T1000 (cell line): ENCODE data around the gene OR6C2.
"Not testable (repeated sequence)": the region's sequence is repeated elsewhere in the genome, so short reads cannot be mapped to it uniquely, and the experiment has no call there.

Experiments
- DNase-seq: peaks from one replicate; lab custom pipeline; 2025; ENCODE audit warnings: mixed read lengths; lab: John Stamatoyannopoulos, UW

Gene OR6C2

GRCh38 chr12:55443776-55444175, at the start of gene OR6C2:
Gene OR6C2 (plus strand): TSS chr12:55444076. CDS start chr12:55452214, 8,138 bp downstream.
- no peak for DNase-seq

- DNase-seq = no peak
Observed at GRCh38 chr12:55396326-55396725, 47.5 kb upstream of the OR6C2 start.

GRCh38 chr12:55400229-55400628, 43.6 kb upstream of the OR6C2 start, which contains the start of gene OR6C65:
Gene OR6C65 (plus strand): TSS chr12:55400529. CDS start chr12:55400529, 0 bp downstream.
- no peak for DNase-seq

GRCh38 chr12:55407866-55408265, 36.0 kb upstream of the OR6C2 start:
- no peak for DNase-seq

GRCh38 chr12:55409133-55409532, 34.7 kb upstream of the OR6C2 start:
- DNase-seq = not testable (repeated sequence)

GRCh38 chr12:55412138-55412537, 31.7 kb upstream of the OR6C2 start:
- DNase-seq = not testable (repeated sequence)

- DNase-seq = not testable (repeated sequence)
Observed at GRCh38 chr12:55413498-55414388, 30.1 kb upstream of the OR6C2 start.

- DNase-seq = not testable (repeated sequence)
Observed at GRCh38 chr12:55414396-55414823, 29.5 kb upstream of the OR6C2 start.

- not testable (repeated sequence) for DNase-seq
Observed at GRCh38 chr12:55414889-55415288, 29.0 kb upstream of the OR6C2 start.

GRCh38 chr12:55416961-55417360, 26.9 kb upstream of the OR6C2 start:
- no peak for DNase-seq

- DNase-seq = no peak
Observed at GRCh38 chr12:55420307-55420962, 23.4 kb upstream of the OR6C2 start.

- DNase-seq = no peak
Observed at GRCh38 chr12:55425954-55426353, 17.9 kb upstream of the OR6C2 start, which contains the start of gene OR6C76. Gene OR6C76 (plus strand): TSS chr12:55426254. CDS start chr12:55426254, 0 bp downstream.

GRCh38 chr12:55428331-55429243, 15.3 kb upstream of the OR6C2 start:
- DNase-seq = no peak

- not testable (repeated sequence) for DNase-seq
Observed at GRCh38 chr12:55441233-55441632, 2.6 kb upstream of the OR6C2 start.

- DNase-seq = no peak
Observed at GRCh38 chr12:55445357-55445756, 1.5 kb downstream of the OR6C2 start.

- DNase-seq = no peak
Observed at GRCh38 chr12:55446326-55446725, 2.5 kb downstream of the OR6C2 start.

- DNase-seq = no peak
Observed at GRCh38 chr12:55448825-55449224, 4.9 kb downstream of the OR6C2 start.

- DNase-seq = not testable (repeated sequence)
Observed at GRCh38 chr12:55464926-55465325, 21.1 kb downstream of the OR6C2 start.

- no peak for DNase-seq
Observed at GRCh38 chr12:55467836-55468235, 24.0 kb downstream of the OR6C2 start.

GRCh38 chr12:55469291-55469690, 25.4 kb downstream of the OR6C2 start:
- DNase-seq = no peak

- DNase-seq = no peak
Observed at GRCh38 chr12:55470088-55470829, 26.4 kb downstream of the OR6C2 start, which contains the start of gene OR6C70. Gene OR6C70 (minus strand): TSS chr12:55470138. CDS start chr12:55470138, 0 bp downstream.
